ENCODE data around the gene EXOSC5. TPM values are rescaled to one million over a fixed set of nuclear protein-coding genes. Genes with fewer than 3 reads are reported as not detected.

EXOSC5 gene
- total and polyA plus RNA-seq, 2 of the 13 experiments (the other 11 are each of a cell fraction or from before 2014, with no cell fraction given): 24.1 to 26.5 TPM

- no peak for TF ChIP-seq CTCF (CRISPR knock-in tag; IDR thresholded peaks at IDR 0.05)
- no peak for TF ChIP-seq KDM6A (CRISPR knock-in tag; IDR thresholded peaks at IDR 0.05; ENCODE audit: low read depth)
- TF ChIP-seq SNAPC4 (CRISPR knock-in tag; IDR thresholded peaks at IDR 0.05): 0 out of 2 replicates have a peak, but pooled peaks have one; percentile 1
- no peak for TF ChIP-seq ZNF121 (CRISPR knock-in tag; IDR thresholded peaks at IDR 0.05)
- no peak for TF ChIP-seq ZFP36 (IDR thresholded peaks at IDR 0.05; ENCODE audit: borderline replicate concordance, low read depth, low read length, partially characterized antibody)
- no peak for TF ChIP-seq ZNF563 (CRISPR knock-in tag; IDR thresholded peaks at IDR 0.05)
- TF ChIP-seq SP5 (CRISPR knock-in tag; IDR thresholded peaks at IDR 0.05; ENCODE audit: borderline replicate concordance, low read depth): peak; percentile 67; the same call in 1 of the 2 replicates
- TF ChIP-seq ZNF496 (CRISPR knock-in tag; IDR thresholded peaks at IDR 0.05; ENCODE audit: insufficient replicate concordance): no peak
- TF ChIP-seq ZNF652 (CRISPR knock-in tag; IDR thresholded peaks at IDR 0.05; ENCODE audit: borderline replicate concordance, low read depth): no peak
- TF ChIP-seq ZFP1 (CRISPR knock-in tag; IDR thresholded peaks at IDR 0.05): no peak
- TF ChIP-seq NR2F2 (IDR thresholded peaks at IDR 0.05; ENCODE audit: borderline replicate concordance, low read depth): no peak
- TF ChIP-seq MIXL1 (CRISPR knock-in tag; IDR thresholded peaks at IDR 0.05): no peak
- TF ChIP-seq ESRRA (CRISPR knock-in tag; IDR thresholded peaks at IDR 0.05; ENCODE audit: low read depth): no peak
- TF ChIP-seq RNF2 (conservative IDR thresholded peaks at IDR 0.05; ENCODE audit: low read depth): peak; percentile 86; the same call in 1 of the 2 replicates
- TF ChIP-seq ZNF569 (CRISPR knock-in tag; IDR thresholded peaks at IDR 0.05; ENCODE audit: borderline replicate concordance): 0 out of 2 replicates have a peak, but pooled peaks have one; percentile 45
- no peak; the same call in 1 of the 2 replicates for TF ChIP-seq BCL6 (CRISPR knock-in tag; IDR thresholded peaks at IDR 0.05)
- peak; percentile 98 for TF ChIP-seq ZNF687 (CRISPR knock-in tag; IDR thresholded peaks at IDR 0.05)
- TF ChIP-seq TEF (CRISPR knock-in tag; IDR thresholded peaks at IDR 0.05): no peak
Measured at GRCh38 chr19:41397086-41398049, at the start of gene EXOSC5, which contains the start of gene BCKDHA (continued).
